K562 (cell line): ENCODE data around the gene LCN15. TPM values are rescaled to one million over a fixed set of nuclear protein-coding genes. Genes with fewer than 3 reads are reported as not detected.

Experiments
- ATAC-seq: fragments of 200-7000 bp; cut with Tn5 transposase; 3 replicates; pipeline ENCODE4 v1.9.1; 2020; ENCODE audit warnings: moderate library complexity
- BruUV-seq: library from RNA; stranded (reverse); fragments of 400-500 nt; replicated peaks from 2 replicates; lab custom pipeline; 2021; lab: Mats Ljungman, UMichigan
- CTCF ChIA-PET: fragments of 300-600 bp; formaldehyde crosslinking; extraction: SDS; loops from one replicate; lab custom pipeline; 2021; ENCODE audit warnings: low intra/inter-chr PET ratio; lab: Yijun Ruan, JAX
- POLR2A ChIA-PET: fragments of 300-600, 350-650 bp; sonication (Branson Sonifier 250); formaldehyde crosslinking; extraction: SDS; loops from one replicate; lab custom pipeline; 2021; ENCODE audit warnings: antibody characterized with exemption, inconsistent platforms; lab: Yijun Ruan, JAX
- DNase-seq, 4 experiments: peaks; one replicate each; pipeline versions ENCODE4 v3.0.0 to v3.0.0-alpha.2; 2011 to 2018; ENCODE audit warnings: low spot score in 3 of 4, mixed read lengths in 3 of 4; ENCODE audit errors: extremely low read depth in 1 of 4
- FAIRE-seq: peaks from 2 replicates; lab custom pipeline; 2011; peaks lifted over from hg19 to GRCh38; lab: Jason Lieb, UNC
- H2AFZ ChIP-seq: 2 replicates; pipeline ENCODE4 v1.6.0; 2011; ENCODE audit warnings: low read depth, low read length, control low read depth, inconsistent platforms
- H3K27ac ChIP-seq: fragments of 200-600 bp; 3 replicates; pipeline ENCODE4 v1.8.0; 2011; ENCODE audit warnings: low read depth, mild to moderate bottlenecking, control low read depth, inconsistent platforms, low read length, moderate library complexity, mixed read lengths; ENCODE audit errors: extremely low read depth
- H3K27me3 ChIP-seq, 2 experiments: fragments of 300-600 bp in 1 of 2; 2 replicates in 1 of 2; 3 replicates in 1 of 2; pipeline versions ENCODE4 v1.6.0 to v1.8.0; 2011; ENCODE audit warnings: inconsistent platforms in 2 of 2, low read length in 2 of 2, mild to moderate bottlenecking in 1 of 2, mixed read lengths in 1 of 2, moderate library complexity in 1 of 2; ENCODE audit not compliant: control insufficient read depth in 2 of 2, insufficient read depth in 2 of 2
- H3K36me3 ChIP-seq: fragments of 300-600 bp; 3 replicates; pipeline ENCODE4 v1.8.0; 2011; ENCODE audit warnings: mild to moderate bottlenecking, low read length, inconsistent platforms; ENCODE audit not compliant: control insufficient read depth, insufficient read depth
- H3K4me1 ChIP-seq, 2 experiments: fragments of 200-600 bp in 1 of 2; replicated peaks in 1 of 2; 2 replicates in 1 of 2; 3 replicates in 1 of 2; pipeline versions ENCODE4 v1.5.1 to v1.8.0; 2011; ENCODE audit warnings: inconsistent platforms in 2 of 2, low read length in 2 of 2, mild to moderate bottlenecking in 1 of 2, mixed read lengths in 1 of 2, moderate library complexity in 1 of 2; ENCODE audit not compliant: control insufficient read depth in 2 of 2, insufficient read depth in 2 of 2
- H3K4me2 ChIP-seq: 2 replicates; pipeline ENCODE4 v1.6.1; 2011; ENCODE audit warnings: low read length, control low read depth, inconsistent platforms, mixed read lengths; ENCODE audit not compliant: insufficient read depth
- H3K4me3 ChIP-seq: fragments of 200-600 bp; sonication (generic), shearing (Covaris generic); 2 replicates; pipeline ENCODE4 v1.5.1; 2016; ENCODE audit warnings: control low read depth, inconsistent platforms
- H3K79me2 ChIP-seq: fragments of 200-600 bp; 3 replicates; pipeline ENCODE4 v1.8.0; 2011; ENCODE audit warnings: low read length, inconsistent platforms; ENCODE audit not compliant: control insufficient read depth, insufficient read depth
- H3K9ac ChIP-seq, 2 experiments: 2 replicates each; pipeline versions ENCODE4 v1.6.0 to v1.6.1; 2011; ENCODE audit warnings: low read depth in 2 of 2, low read length in 2 of 2, control low read depth in 1 of 2, inconsistent platforms in 1 of 2, mild to moderate bottlenecking in 1 of 2, mixed read lengths in 1 of 2; ENCODE audit not compliant: insufficient read depth in 1 of 2
- H3K9me1 ChIP-seq: one replicate; pipeline ENCODE4 v1.6.0; 2011; ENCODE audit warnings: inconsistent platforms, mild to moderate bottlenecking, low read length, moderate library complexity; ENCODE audit not compliant: control insufficient read depth, insufficient read depth
- H3K9me3 ChIP-seq: replicated peaks from 2 replicates; pipeline ENCODE4 v1.5.1; 2011; ENCODE audit warnings: low read depth, low read length, inconsistent platforms; ENCODE audit not compliant: control insufficient read depth, insufficient read depth
- H4K20me1 ChIP-seq: replicated peaks from 2 replicates; pipeline ENCODE4 v1.6.1; 2011; ENCODE audit warnings: low read length, inconsistent platforms, mixed read lengths; ENCODE audit not compliant: control insufficient read depth, insufficient read depth
- EGR1 ChIP-seq: fragments of 450-650 bp; conservative IDR thresholded peaks from 2 replicates; pipeline ENCODE4 v1.6.1; 2017; ENCODE audit warnings: mild to moderate bottlenecking
- GABPB1 ChIP-seq: sonication (generic); formaldehyde crosslinking; IDR thresholded peaks from 2 replicates; pipeline ENCODE4 v1.8.0; 2022; ENCODE audit warnings: mild to moderate bottlenecking, missing genetic modification reagents
- HMG20A ChIP-seq: fragments of 450-650 bp; formaldehyde crosslinking; conservative IDR thresholded peaks from 2 replicates; pipeline ENCODE4 v1.4.0; 2020; ENCODE audit warnings: mild to moderate bottlenecking, mixed read lengths
- LARP7 ChIP-seq: fragments of 450-650 bp; IDR thresholded peaks from 2 replicates; pipeline ENCODE4 v1.6.1; 2016
- MTF1 ChIP-seq: fragments of 250-450 bp; sonication (Bioruptor Pico); IDR thresholded peaks from 2 replicates; pipeline ENCODE4 v1.9.0; 2021; ENCODE audit warnings: moderate library complexity, mild to moderate bottlenecking, inconsistent platforms, borderline replicate concordance
- NFATC3 ChIP-seq: fragments of 450-650 bp; IDR thresholded peaks from 2 replicates; pipeline ENCODE4 v1.6.1; 2017; ENCODE audit warnings: mild to moderate bottlenecking
- POLR2AphosphoS5 ChIP-seq: IDR thresholded peaks from 2 replicates; pipeline ENCODE4 v1.6.1; 2011; ENCODE audit warnings: mild to moderate bottlenecking, low read depth, low read length, moderate library complexity; ENCODE audit not compliant: control insufficient read depth, insufficient read depth
- RBM17 ChIP-seq: fragments of 200-400 bp; formaldehyde crosslinking; IDR thresholded peaks from 2 replicates; pipeline ENCODE4 v1.6.1; 2017; ENCODE audit warnings: low read depth, mild to moderate bottlenecking, low read length, borderline replicate concordance
- WGBS: fragments of 100-300 bp; shearing (Covaris generic); methylation state at CpG from one replicate; pipeline ENCODE4 v1.1.6; 2016; ENCODE audit warnings: low coverage, mixed read lengths; ENCODE audit not compliant: insufficient coverage; ENCODE audit errors: missing lambda C conversion rate; 5-methylcytosine and 5-hydroxymethylcytosine counted together
- in situ Hi-C: fragments of 300-500 bp; cut with MboI; formaldehyde crosslinking; loops from 4 replicates; pipeline ENCODE4 v1.15.0; 2018; ENCODE audit warnings: inconsistent platforms, mixed read lengths
- intact Hi-C: fragments of 100-400 bp; cut with micrococcal nuclease; formaldehyde crosslinking; loops from 2 replicates; pipeline ENCODE4 v1.14.2; 2022
- polyA plus RNA-seq, 8 experiments: library from polyadenylated mRNA; depleted of rRNA in 4 of 8; stranded (reverse) in 5 of 8; unstranded in 3 of 8; fragments of >200 nt; fragmentation: Nextera tagmentation in 2 of 8; fragmentation: Illumina TruSeq in 1 of 8; extraction: Ambion mirVana in 2 of 8; extraction: Trizol in 1 of 8; gene quantifications; 2 replicates each; pipeline versions ENCODE4 v1.2.1 to v1.2.3, GENCODE V29; 2011 to 2014; ENCODE audit warnings: inconsistent platforms in 1 of 8, missing spikeins in 1 of 8
- total RNA-seq, 7 experiments: library from RNA; depleted of rRNA in 6 of 7; stranded (reverse); fragments of >200 nt in 6 of 7; fragmentation: Illumina TruSeq in 2 of 7; extraction: Trizol in 2 of 7; gene quantifications; 2 replicates each; pipeline versions ENCODE4 v1.2.1 to v1.2.3, GENCODE V29; 2011 to 2021; ENCODE audit warnings: low replicate concordance in 1 of 7
- TF ChIP-seq, protein P1 (sequence below): sonication (generic); formaldehyde crosslinking; IDR thresholded peaks from 2 replicates; pipeline ENCODE4 v1.8.0; 2022; ENCODE audit warnings: mild to moderate bottlenecking, low read depth, missing genetic modification reagents
- TF ChIP-seq, protein P2 (sequence below): fragments of 200-600 bp; sonication (generic); IDR thresholded peaks from one replicate; pipeline ENCODE4 v1.6.1; 2012; ENCODE audit warnings: mild to moderate bottlenecking, low read depth, low read length, inconsistent platforms

LCN15 gene
- total and polyA plus RNA-seq, 9 of the 15 experiments (the other 6 are each of a cell fraction or from before 2014, with no cell fraction given) = 0.66 TPM; not detected in 8

DNA sequence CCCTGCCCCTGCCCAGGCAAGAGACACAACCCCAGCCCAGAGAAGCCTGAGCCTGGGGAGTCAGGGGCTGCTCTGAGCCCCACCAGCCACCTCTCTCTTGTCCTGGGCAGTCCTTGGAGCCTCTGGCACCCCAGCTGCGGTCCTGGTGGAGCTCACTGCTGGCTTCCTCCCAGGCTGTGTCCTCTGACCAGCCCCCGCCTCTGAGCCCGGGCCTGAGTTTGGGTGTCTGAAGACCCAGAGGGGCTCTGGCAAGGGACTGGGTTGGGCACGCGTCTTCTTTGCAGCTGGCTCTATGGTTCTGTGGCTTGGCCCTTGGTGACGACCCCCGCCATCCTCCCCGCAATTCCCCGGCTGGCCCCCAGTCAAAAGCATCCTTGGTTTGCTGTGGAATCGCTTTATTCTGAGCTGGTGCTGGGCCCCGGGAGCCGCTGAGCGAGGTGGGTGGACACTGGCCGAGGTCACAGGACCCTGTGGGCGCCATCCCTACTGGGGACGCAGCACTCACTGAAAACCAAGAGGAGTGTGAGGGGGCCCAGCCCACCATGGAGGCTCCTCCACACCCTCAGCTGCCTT lies 20.6 kb downstream of the LCN15 start:
- BruUV-seq = no TSS peak
- no peaks in the 10 kb centered on the region for H3K9me3 ChIP-seq
- WGBS = 55% methylated on average over 16 of the region's 16 CpGs
- intact Hi-C loops = no loop called here
- no peaks in the 10 kb centered on the region for H3K36me3 ChIP-seq
- H2AFZ ChIP-seq = no peak overlapping the region
- no peak overlapping the region for H3K27ac ChIP-seq
- TF ChIP-seq NFATC3 = no peak
- no peak for TF ChIP-seq RBM17
- TF ChIP-seq LARP7 = no peak
- TF ChIP-seq MTF1 = no peak
- no peak for TF ChIP-seq GABPB1 (CRISPR knock-in tag)
- no peak for TF ChIP-seq EGR1
- no peak for TF ChIP-seq POLR2AphosphoS5
- TF ChIP-seq HMG20A (CRISPR knock-in tag) = no peak
- TF ChIP-seq, protein P1, sequence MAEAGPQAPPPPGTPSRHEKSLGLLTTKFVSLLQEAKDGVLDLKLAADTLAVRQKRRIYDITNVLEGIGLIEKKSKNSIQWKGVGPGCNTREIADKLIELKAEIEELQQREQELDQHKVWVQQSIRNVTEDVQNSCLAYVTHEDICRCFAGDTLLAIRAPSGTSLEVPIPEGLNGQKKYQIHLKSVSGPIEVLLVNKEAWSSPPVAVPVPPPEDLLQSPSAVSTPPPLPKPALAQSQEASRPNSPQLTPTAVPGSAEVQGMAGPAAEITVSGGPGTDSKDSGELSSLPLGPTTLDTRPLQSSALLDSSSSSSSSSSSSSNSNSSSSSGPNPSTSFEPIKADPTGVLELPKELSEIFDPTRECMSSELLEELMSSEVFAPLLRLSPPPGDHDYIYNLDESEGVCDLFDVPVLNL (CRISPR knock-in tag) = no peak
- TF ChIP-seq, protein P2, sequence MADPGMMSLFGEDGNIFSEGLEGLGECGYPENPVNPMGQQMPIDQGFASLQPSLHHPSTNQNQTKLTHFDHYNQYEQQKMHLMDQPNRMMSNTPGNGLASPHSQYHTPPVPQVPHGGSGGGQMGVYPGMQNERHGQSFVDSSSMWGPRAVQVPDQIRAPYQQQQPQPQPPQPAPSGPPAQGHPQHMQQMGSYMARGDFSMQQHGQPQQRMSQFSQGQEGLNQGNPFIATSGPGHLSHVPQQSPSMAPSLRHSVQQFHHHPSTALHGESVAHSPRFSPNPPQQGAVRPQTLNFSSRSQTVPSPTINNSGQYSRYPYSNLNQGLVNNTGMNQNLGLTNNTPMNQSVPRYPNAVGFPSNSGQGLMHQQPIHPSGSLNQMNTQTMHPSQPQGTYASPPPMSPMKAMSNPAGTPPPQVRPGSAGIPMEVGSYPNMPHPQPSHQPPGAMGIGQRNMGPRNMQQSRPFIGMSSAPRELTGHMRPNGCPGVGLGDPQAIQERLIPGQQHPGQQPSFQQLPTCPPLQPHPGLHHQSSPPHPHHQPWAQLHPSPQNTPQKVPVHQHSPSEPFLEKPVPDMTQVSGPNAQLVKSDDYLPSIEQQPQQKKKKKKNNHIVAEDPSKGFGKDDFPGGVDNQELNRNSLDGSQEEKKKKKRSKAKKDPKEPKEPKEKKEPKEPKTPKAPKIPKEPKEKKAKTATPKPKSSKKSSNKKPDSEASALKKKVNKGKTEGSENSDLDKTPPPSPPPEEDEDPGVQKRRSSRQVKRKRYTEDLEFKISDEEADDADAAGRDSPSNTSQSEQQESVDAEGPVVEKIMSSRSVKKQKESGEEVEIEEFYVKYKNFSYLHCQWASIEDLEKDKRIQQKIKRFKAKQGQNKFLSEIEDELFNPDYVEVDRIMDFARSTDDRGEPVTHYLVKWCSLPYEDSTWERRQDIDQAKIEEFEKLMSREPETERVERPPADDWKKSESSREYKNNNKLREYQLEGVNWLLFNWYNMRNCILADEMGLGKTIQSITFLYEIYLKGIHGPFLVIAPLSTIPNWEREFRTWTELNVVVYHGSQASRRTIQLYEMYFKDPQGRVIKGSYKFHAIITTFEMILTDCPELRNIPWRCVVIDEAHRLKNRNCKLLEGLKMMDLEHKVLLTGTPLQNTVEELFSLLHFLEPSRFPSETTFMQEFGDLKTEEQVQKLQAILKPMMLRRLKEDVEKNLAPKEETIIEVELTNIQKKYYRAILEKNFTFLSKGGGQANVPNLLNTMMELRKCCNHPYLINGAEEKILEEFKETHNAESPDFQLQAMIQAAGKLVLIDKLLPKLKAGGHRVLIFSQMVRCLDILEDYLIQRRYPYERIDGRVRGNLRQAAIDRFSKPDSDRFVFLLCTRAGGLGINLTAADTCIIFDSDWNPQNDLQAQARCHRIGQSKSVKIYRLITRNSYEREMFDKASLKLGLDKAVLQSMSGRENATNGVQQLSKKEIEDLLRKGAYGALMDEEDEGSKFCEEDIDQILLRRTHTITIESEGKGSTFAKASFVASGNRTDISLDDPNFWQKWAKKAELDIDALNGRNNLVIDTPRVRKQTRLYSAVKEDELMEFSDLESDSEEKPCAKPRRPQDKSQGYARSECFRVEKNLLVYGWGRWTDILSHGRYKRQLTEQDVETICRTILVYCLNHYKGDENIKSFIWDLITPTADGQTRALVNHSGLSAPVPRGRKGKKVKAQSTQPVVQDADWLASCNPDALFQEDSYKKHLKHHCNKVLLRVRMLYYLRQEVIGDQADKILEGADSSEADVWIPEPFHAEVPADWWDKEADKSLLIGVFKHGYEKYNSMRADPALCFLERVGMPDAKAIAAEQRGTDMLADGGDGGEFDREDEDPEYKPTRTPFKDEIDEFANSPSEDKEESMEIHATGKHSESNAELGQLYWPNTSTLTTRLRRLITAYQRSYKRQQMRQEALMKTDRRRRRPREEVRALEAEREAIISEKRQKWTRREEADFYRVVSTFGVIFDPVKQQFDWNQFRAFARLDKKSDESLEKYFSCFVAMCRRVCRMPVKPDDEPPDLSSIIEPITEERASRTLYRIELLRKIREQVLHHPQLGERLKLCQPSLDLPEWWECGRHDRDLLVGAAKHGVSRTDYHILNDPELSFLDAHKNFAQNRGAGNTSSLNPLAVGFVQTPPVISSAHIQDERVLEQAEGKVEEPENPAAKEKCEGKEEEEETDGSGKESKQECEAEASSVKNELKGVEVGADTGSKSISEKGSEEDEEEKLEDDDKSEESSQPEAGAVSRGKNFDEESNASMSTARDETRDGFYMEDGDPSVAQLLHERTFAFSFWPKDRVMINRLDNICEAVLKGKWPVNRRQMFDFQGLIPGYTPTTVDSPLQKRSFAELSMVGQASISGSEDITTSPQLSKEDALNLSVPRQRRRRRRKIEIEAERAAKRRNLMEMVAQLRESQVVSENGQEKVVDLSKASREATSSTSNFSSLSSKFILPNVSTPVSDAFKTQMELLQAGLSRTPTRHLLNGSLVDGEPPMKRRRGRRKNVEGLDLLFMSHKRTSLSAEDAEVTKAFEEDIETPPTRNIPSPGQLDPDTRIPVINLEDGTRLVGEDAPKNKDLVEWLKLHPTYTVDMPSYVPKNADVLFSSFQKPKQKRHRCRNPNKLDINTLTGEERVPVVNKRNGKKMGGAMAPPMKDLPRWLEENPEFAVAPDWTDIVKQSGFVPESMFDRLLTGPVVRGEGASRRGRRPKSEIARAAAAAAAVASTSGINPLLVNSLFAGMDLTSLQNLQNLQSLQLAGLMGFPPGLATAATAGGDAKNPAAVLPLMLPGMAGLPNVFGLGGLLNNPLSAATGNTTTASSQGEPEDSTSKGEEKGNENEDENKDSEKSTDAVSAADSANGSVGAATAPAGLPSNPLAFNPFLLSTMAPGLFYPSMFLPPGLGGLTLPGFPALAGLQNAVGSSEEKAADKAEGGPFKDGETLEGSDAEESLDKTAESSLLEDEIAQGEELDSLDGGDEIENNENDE = no peak
- peaks cover 16 to 98% of the 10 kb centered on the region in 2 experiments for H3K4me1 ChIP-seq
- H3K9ac ChIP-seq = peak overlapping the region in 1 of 2 experiments; percentile 45; a peak in 1 of 4 replicates
- no peaks in the 10 kb centered on the region for H3K79me2 ChIP-seq
- in situ Hi-C loops = no loop called here
- H3K4me2 ChIP-seq = no peak overlapping the region
- H3K27me3 ChIP-seq = peaks cover 0 to 5% of the 10 kb centered on the region in 2 experiments; a peak in 3 of 5 replicates
- ChIA-PET CTCF (no interaction called here), POLR2A (interaction anchor here (1.9 to 2.0 kb wide), 2 partner anchors 16 kb away, joined by 6 to 17 read pairs; no protein-coding TSS in a partner anchor)
- no peak overlapping the region for H3K4me3 ChIP-seq
- FAIRE-seq (no peak), ATAC-seq (no peak), DNase-seq (no peak)
- no peaks in the 10 kb centered on the region for H4K20me1 ChIP-seq
- no peaks in the 10 kb centered on the region for H3K9me1 ChIP-seq
